ENCODE results near the gene FAM200C. TPM values are rescaled to one million over a fixed set of nuclear protein-coding genes. Genes with fewer than 3 reads are reported as not detected.

The FAM200C gene
- total and polyA plus RNA-seq, 5 donors from 2014 or later: 0.17 to 0.37 (median 0.35) TPM; not detected in 1

GRCh38 chr5:160376416-160376815 is 23.4 kb downstream of the FAM200C start:
- no peak overlapping the region for H3K4me3 Mint-ChIP-seq
- peaks cover 49% of the 10 kb centered on the region for H3K27me3 Mint-ChIP-seq
- no peak for ATAC-seq (ENCODE audit: low read depth in 2 of 2)
- Histone ChIP-seq H3K27me3 (ENCODE audit: control insufficient read depth, insufficient read depth, low read length) (peaks cover 35% of the 10 kb centered on the region), H3K27ac (ENCODE audit: insufficient read depth, low read length, poor library complexity, severe bottlenecking) (no peak overlapping the region), H3K4me1 (ENCODE audit: control insufficient read depth, insufficient read depth, low read length, poor library complexity, severe bottlenecking) (no peaks in the 10 kb centered on the region), H3K36me3 (ENCODE audit: control insufficient read depth, insufficient read depth, low read length) (no peaks in the 10 kb centered on the region), H3K9me3 (ENCODE audit: control insufficient read depth in 2 of 2, low read length in 2 of 2) (no peaks in the 10 kb centered on the region), H3K4me3 (ENCODE audit: low read depth, low read length) (no peak overlapping the region)
- H3K36me3 Mint-ChIP-seq: no peaks in the 10 kb centered on the region
- H3K27ac Mint-ChIP-seq: no peak overlapping the region
- H3K9me3 Mint-ChIP-seq: no peaks in the 10 kb centered on the region
- DNase-seq: no peak
- no peaks in the 10 kb centered on the region for H3K4me1 Mint-ChIP-seq

DNA sequence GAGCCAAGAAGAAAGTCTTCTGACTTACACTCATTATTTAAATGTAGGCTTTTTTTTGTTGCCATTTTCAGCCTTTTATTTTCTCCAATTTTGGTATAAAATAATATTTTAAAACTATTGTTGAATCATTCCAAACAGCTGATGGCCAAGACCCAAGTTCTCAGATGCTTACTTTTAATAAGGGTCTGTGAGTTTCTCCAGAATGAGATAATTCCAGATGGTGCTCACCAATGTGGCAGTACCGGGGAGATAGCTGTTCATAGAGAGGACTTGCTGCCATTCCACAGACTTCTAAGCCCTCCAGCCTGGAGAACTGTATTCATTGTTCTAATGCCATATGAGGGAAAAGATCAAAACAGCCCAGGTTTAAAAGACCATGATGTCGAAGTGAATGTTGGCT is 24.2 kb downstream of the FAM200C start:
- Mint-ChIP-seq H3K27me3 (peaks cover 56% of the 10 kb centered on the region), H3K36me3 (no peaks in the 10 kb centered on the region), H3K9me3 (no peaks in the 10 kb centered on the region), H3K4me1 (peaks cover 0 to 5% (median 0%) of the 10 kb centered on the region in 4 donors), H3K4me3 (no peak overlapping the region), H3K27ac (no peak overlapping the region)
- H3K36me3 ChIP-seq (ENCODE audit: control insufficient read depth, insufficient read depth, low read length): no peaks in the 10 kb centered on the region
- no peak overlapping the region for H3K4me3 ChIP-seq (ENCODE audit: low read depth, low read length)
- DNase-seq: no peak
- no peak for ATAC-seq (ENCODE audit: low read depth in 2 of 2)
- peaks cover 40% of the 10 kb centered on the region for H3K27me3 ChIP-seq (ENCODE audit: control insufficient read depth, insufficient read depth, low read length)
- H3K9me3 ChIP-seq (ENCODE audit: control insufficient read depth in 2 of 2, low read length in 2 of 2): no peaks in the 10 kb centered on the region
- no peaks in the 10 kb centered on the region for H3K4me1 ChIP-seq (ENCODE audit: control insufficient read depth, insufficient read depth, low read length, poor library complexity, severe bottlenecking)
- no peak overlapping the region for H3K27ac ChIP-seq (ENCODE audit: insufficient read depth, low read length, poor library complexity, severe bottlenecking)

GRCh38 chr5:160375166-160375565 is 24.7 kb downstream of the FAM200C start:
- H3K4me3 Mint-ChIP-seq: no peak overlapping the region
- no peak for ATAC-seq (ENCODE audit: low read depth in 2 of 2)
- peaks cover 0 to 7% (median 0%) of the 10 kb centered on the region in 4 donors for H3K4me1 Mint-ChIP-seq
- Histone ChIP-seq H3K27ac (ENCODE audit: insufficient read depth, low read length, poor library complexity, severe bottlenecking) (no peak overlapping the region), H3K9me3 (ENCODE audit: control insufficient read depth in 2 of 2, low read length in 2 of 2) (no peaks in the 10 kb centered on the region), H3K4me1 (ENCODE audit: control insufficient read depth, insufficient read depth, low read length, poor library complexity, severe bottlenecking) (peaks cover 2% of the 10 kb centered on the region), H3K27me3 (ENCODE audit: control insufficient read depth, insufficient read depth, low read length) (peaks cover 39% of the 10 kb centered on the region), H3K36me3 (ENCODE audit: control insufficient read depth, insufficient read depth, low read length) (no peaks in the 10 kb centered on the region), H3K4me3 (ENCODE audit: low read depth, low read length) (no peak overlapping the region)
- H3K27me3 Mint-ChIP-seq: peaks cover 54% of the 10 kb centered on the region
- H3K27ac Mint-ChIP-seq: no peak overlapping the region
- DNase-seq: no peak
- H3K9me3 Mint-ChIP-seq: no peaks in the 10 kb centered on the region
- no peaks in the 10 kb centered on the region for H3K36me3 Mint-ChIP-seq

GRCh38 chr5:160371294-160371693 is 28.6 kb downstream of the FAM200C start:
- Mint-ChIP-seq H3K27ac (no peak overlapping the region), H3K4me1 (peaks cover 0 to 17% (median 3%) of the 10 kb centered on the region in 4 donors)

DNA sequence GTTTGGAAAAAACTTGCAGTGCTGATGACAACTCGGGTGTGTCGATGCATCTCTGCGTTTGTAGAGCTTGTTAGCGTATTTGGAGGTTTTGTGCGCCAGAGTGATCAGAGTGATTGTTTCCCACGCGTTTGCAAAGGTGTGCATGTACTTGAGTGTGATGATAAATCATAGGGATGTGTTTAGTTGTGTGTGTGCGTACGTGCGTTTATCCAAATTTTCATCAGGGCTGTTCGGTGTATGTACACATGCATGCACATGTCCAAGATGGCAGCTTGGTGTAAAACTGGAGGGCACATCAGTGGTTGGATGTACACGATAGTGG is 29.2 kb downstream of the FAM200C start:
- Histone ChIP-seq H3K9me3 (ENCODE audit: control insufficient read depth in 2 of 2, low read length in 2 of 2) (no peaks in the 10 kb centered on the region), H3K27ac (ENCODE audit: insufficient read depth, low read length, poor library complexity, severe bottlenecking) (no peak overlapping the region), H3K27me3 (ENCODE audit: control insufficient read depth, insufficient read depth, low read length) (peaks cover 50% of the 10 kb centered on the region), H3K4me3 (ENCODE audit: low read depth, low read length) (no peak overlapping the region), H3K4me1 (ENCODE audit: control insufficient read depth, insufficient read depth, low read length, poor library complexity, severe bottlenecking) (peaks cover 5% of the 10 kb centered on the region), H3K36me3 (ENCODE audit: control insufficient read depth, insufficient read depth, low read length) (no peaks in the 10 kb centered on the region)
- ATAC-seq (ENCODE audit: low read depth in 2 of 2): no peak
- Mint-ChIP-seq H3K4me1 (peaks cover 0 to 17% (median 3%) of the 10 kb centered on the region in 4 donors), H3K9me3 (no peaks in the 10 kb centered on the region), H3K4me3 (peak overlapping the region in 2 of 4 donors; percentile 39 to 56), H3K36me3 (no peaks in the 10 kb centered on the region), H3K27me3 (peaks cover 54% of the 10 kb centered on the region), H3K27ac (no peak overlapping the region)
- DNase-seq: no peak

More at GRCh38 chr5:160371294-160371693, 28.6 kb downstream of the FAM200C start:
- ATAC-seq (ENCODE audit: low read depth in 2 of 2) (no peak), DNase-seq (no peak)
- no peak overlapping the region for H3K27ac ChIP-seq (ENCODE audit: insufficient read depth, low read length, poor library complexity, severe bottlenecking)
- Mint-ChIP-seq H3K27me3 (peaks cover 53% of the 10 kb centered on the region), H3K9me3 (no peaks in the 10 kb centered on the region), H3K4me3 (peak overlapping the region in 1 of 4 donors; percentile 56), H3K36me3 (no peaks in the 10 kb centered on the region)
- peaks cover 47% of the 10 kb centered on the region for H3K27me3 ChIP-seq (ENCODE audit: control insufficient read depth, insufficient read depth, low read length)
- H3K36me3 ChIP-seq (ENCODE audit: control insufficient read depth, insufficient read depth, low read length): no peaks in the 10 kb centered on the region
- H3K4me1 ChIP-seq (ENCODE audit: control insufficient read depth, insufficient read depth, low read length, poor library complexity, severe bottlenecking): peaks cover 5% of the 10 kb centered on the region
- H3K4me3 ChIP-seq (ENCODE audit: low read depth, low read length): no peak overlapping the region
- no peaks in the 10 kb centered on the region for H3K9me3 ChIP-seq (ENCODE audit: control insufficient read depth in 2 of 2, low read length in 2 of 2)

GRCh38 chr5:160369990-160370712 is 29.7 kb downstream of the FAM200C start, which contains the start of gene C1QTNF2:
Gene C1QTNF2, minus strand, starts transcription at chr5:160370626. Its CDS starts 15,615 bp downstream, at chr5:160355011.
- no peak within 1 kb of the TSS for H3K4me3 ChIP-seq (ENCODE audit: low read depth, low read length)
- peaks cover 5% of the 10 kb centered on the region for H3K4me1 ChIP-seq (ENCODE audit: control insufficient read depth, insufficient read depth, low read length, poor library complexity, severe bottlenecking)
- no peaks in the 10 kb centered on the region for H3K9me3 Mint-ChIP-seq
- ATAC-seq (ENCODE audit: low read depth in 2 of 2): no peak
- H3K4me3 Mint-ChIP-seq: peak within 1 kb of the TSS in 3 of 4 donors; percentile 1 to 67 (median 39)
- H3K27me3 ChIP-seq (ENCODE audit: control insufficient read depth, insufficient read depth, low read length): peaks cover 50% of the 10 kb centered on the region
- no peak within 1 kb of the TSS for H3K27ac Mint-ChIP-seq
- H3K27ac ChIP-seq (ENCODE audit: insufficient read depth, low read length, poor library complexity, severe bottlenecking): no peak within 1 kb of the TSS
- peaks cover 0 to 17% (median 3%) of the 10 kb centered on the region in 4 donors for H3K4me1 Mint-ChIP-seq
- H3K36me3 ChIP-seq (ENCODE audit: control insufficient read depth, insufficient read depth, low read length): no peaks in the 10 kb centered on the region
- no peaks in the 10 kb centered on the region for H3K36me3 Mint-ChIP-seq
- H3K27me3 Mint-ChIP-seq: peaks cover 54% of the 10 kb centered on the region
- DNase-seq: no peak
- no peaks in the 10 kb centered on the region for H3K9me3 ChIP-seq (ENCODE audit: control insufficient read depth in 2 of 2, low read length in 2 of 2)

DNA sequence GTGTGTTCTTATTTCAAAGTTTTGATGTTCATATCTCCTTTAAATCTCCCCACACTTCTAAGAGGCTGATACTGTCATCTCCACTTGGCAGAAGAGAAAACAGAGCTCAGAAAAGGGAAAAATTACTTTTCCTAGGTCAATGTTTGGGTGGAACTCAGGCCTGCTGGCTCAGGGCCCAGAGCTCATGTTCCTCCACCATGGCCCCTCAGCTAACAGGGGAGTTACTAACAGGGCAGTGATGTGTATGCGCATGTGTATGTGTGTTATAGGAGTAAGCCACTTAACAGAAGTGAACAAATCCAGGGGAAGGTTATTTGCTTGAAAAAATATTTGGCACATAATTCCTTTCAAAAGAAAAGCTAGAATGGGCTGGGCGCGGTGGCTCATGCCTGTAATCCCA is 32.0 kb downstream of the FAM200C start:
- Histone ChIP-seq H3K27ac (ENCODE audit: insufficient read depth, low read length, poor library complexity, severe bottlenecking) (no peak overlapping the region), H3K9me3 (ENCODE audit: control insufficient read depth in 2 of 2, low read length in 2 of 2) (no peaks in the 10 kb centered on the region), H3K36me3 (ENCODE audit: control insufficient read depth, insufficient read depth, low read length) (no peaks in the 10 kb centered on the region), H3K4me3 (ENCODE audit: low read depth, low read length) (no peak overlapping the region), H3K27me3 (ENCODE audit: control insufficient read depth, insufficient read depth, low read length) (peaks cover 41% of the 10 kb centered on the region), H3K4me1 (ENCODE audit: control insufficient read depth, insufficient read depth, low read length, poor library complexity, severe bottlenecking) (peaks cover 5% of the 10 kb centered on the region)
- H3K4me3 Mint-ChIP-seq: no peak overlapping the region
- no peak overlapping the region for H3K27ac Mint-ChIP-seq
- no peaks in the 10 kb centered on the region for H3K36me3 Mint-ChIP-seq
- DNase-seq: no peak
- no peaks in the 10 kb centered on the region for H3K9me3 Mint-ChIP-seq
- peaks cover 62% of the 10 kb centered on the region for H3K27me3 Mint-ChIP-seq
- no peak for ATAC-seq (ENCODE audit: low read depth in 2 of 2)
- peaks cover 0 to 17% (median 3%) of the 10 kb centered on the region in 4 donors for H3K4me1 Mint-ChIP-seq

DNA sequence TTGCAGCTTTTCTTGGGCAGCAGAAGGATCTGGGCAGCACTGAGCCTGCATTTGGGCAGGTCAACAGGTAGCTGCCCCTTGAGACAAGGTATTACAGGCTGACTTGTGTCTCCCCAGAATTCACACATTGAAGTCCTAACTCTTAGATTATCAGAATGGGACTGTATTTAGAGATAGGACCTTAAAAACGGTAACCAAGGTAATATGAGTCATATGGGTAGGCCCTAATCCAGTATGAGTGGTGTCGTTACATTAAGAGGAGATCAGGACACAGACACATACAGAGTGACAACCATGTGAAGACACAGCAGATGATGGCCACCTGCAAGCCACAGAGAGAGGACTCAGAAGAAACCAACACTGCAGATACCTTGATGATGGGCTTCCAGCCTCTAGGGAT is 32.6 kb downstream of the FAM200C start:
- ATAC-seq (ENCODE audit: low read depth in 2 of 2) (no peak), DNase-seq (no peak)
- Mint-ChIP-seq H3K27me3 (peaks cover 57% of the 10 kb centered on the region), H3K27ac (no peak overlapping the region), H3K9me3 (no peaks in the 10 kb centered on the region), H3K36me3 (no peaks in the 10 kb centered on the region), H3K4me1 (peaks cover 0 to 17% (median 3%) of the 10 kb centered on the region in 4 donors), H3K4me3 (no peak overlapping the region)
- H3K9me3 ChIP-seq (ENCODE audit: control insufficient read depth in 2 of 2, low read length in 2 of 2): no peaks in the 10 kb centered on the region
- peaks cover 40% of the 10 kb centered on the region for H3K27me3 ChIP-seq (ENCODE audit: control insufficient read depth, insufficient read depth, low read length)
- H3K4me3 ChIP-seq (ENCODE audit: low read depth, low read length): no peak overlapping the region
- no peaks in the 10 kb centered on the region for H3K36me3 ChIP-seq (ENCODE audit: control insufficient read depth, insufficient read depth, low read length)
- H3K27ac ChIP-seq (ENCODE audit: insufficient read depth, low read length, poor library complexity, severe bottlenecking): no peak overlapping the region
- peaks cover 5% of the 10 kb centered on the region for H3K4me1 ChIP-seq (ENCODE audit: control insufficient read depth, insufficient read depth, low read length, poor library complexity, severe bottlenecking)

Measured in CD4-positive, CD25-positive, alpha-beta regulatory T cell (primary cell).